T-helper 17 cell (primary cell): ENCODE measurements around the gene FAM83C. TPM values are rescaled to one million over a fixed set of nuclear protein-coding genes. Genes with fewer than 3 reads are reported as not detected.

Experiments
- ATAC-seq: fragments of 150-1000 bp; cut with Tn5 transposase; 2 replicates; pipeline ENCODE4 v1.10.0; 2021; ENCODE audit warnings: mild to moderate bottlenecking, moderate library complexity
- DNase-seq, 3 donors: peaks; one replicate each; pipeline versions ENCODE4 v3.0.0 to v3.0.0-alpha.2; 2020 to 2021
- H3K9me3 ChIP-seq: one replicate; pipeline ENCODE4 v1.7.0; 2013; ENCODE audit warnings: low read length, mild to moderate bottlenecking; ENCODE audit not compliant: control insufficient read depth, poor library complexity, severe bottlenecking
- H3K27ac Mint-ChIP-seq: one replicate; pipeline ENCODE4 v1.8.0; 2022; ENCODE audit warnings: mild to moderate bottlenecking, moderate library complexity, mixed read lengths
- H3K27me3 Mint-ChIP-seq: one replicate; pipeline ENCODE4 v1.8.0; 2022; ENCODE audit warnings: mixed read lengths
- H3K36me3 Mint-ChIP-seq: one replicate; pipeline ENCODE4 v1.8.0; 2022; ENCODE audit warnings: low read depth, mixed read lengths
- H3K4me1 Mint-ChIP-seq: one replicate; pipeline ENCODE4 v1.8.0; 2022; ENCODE audit warnings: mild to moderate bottlenecking, mixed read lengths
- H3K4me3 Mint-ChIP-seq: one replicate; pipeline ENCODE4 v1.8.0; 2022; ENCODE audit warnings: mild to moderate bottlenecking, moderate library complexity, mixed read lengths
- total RNA-seq, 4 donors: library from RNA in 2 of 4; stranded (reverse) in 2 of 4; gene quantifications; one replicate each; pipeline ENCODE4 v1.2.3 and lab custom pipeline; 2022 to 2026

Gene FAM83C
- not detected for total RNA-seq
- 0 to 0.23 reads per million in 2 donors for total RNA-seq (lab: John Stamatoyannopoulos, UW)

- H3K27me3 Mint-ChIP-seq = peaks cover 32% of the 10 kb centered on the region
- H3K4me1 Mint-ChIP-seq = peaks cover 2% of the 10 kb centered on the region
- no peak for DNase-seq
- H3K36me3 Mint-ChIP-seq = no peaks in the 10 kb centered on the region
- H3K4me3 Mint-ChIP-seq = no peak within 1 kb of the TSS
- H3K27ac Mint-ChIP-seq = no peak within 1 kb of the TSS
- ATAC-seq = no peak
- H3K9me3 ChIP-seq = no peaks in the 10 kb centered on the region
Measured at GRCh38 chr20:35291654-35292503, at the start of gene FAM83C. Gene FAM83C, minus strand, starts transcription at chr20:35292425. Its CDS starts 121 bp downstream, at chr20:35292304.

GRCh38 chr20:35341366-35342028, 49.3 kb upstream of the FAM83C start:
- peaks cover 9% of the 10 kb centered on the region for H3K4me1 Mint-ChIP-seq
- no peak overlapping the region for H3K4me3 Mint-ChIP-seq
- no peak for DNase-seq
- no peak overlapping the region for H3K27ac Mint-ChIP-seq
- H3K27me3 Mint-ChIP-seq = no peaks in the 10 kb centered on the region
- ATAC-seq = no peak
- H3K36me3 Mint-ChIP-seq = peaks cover 7% of the 10 kb centered on the region
- no peaks in the 10 kb centered on the region for H3K9me3 ChIP-seq

- Mint-ChIP-seq H3K27ac (no peak overlapping the region), H3K27me3 (no peaks in the 10 kb centered on the region), H3K4me1 (peaks cover 9% of the 10 kb centered on the region), H3K4me3 (no peak overlapping the region), H3K36me3 (peaks cover 7% of the 10 kb centered on the region)
- ATAC-seq = no peak
- H3K9me3 ChIP-seq = no peaks in the 10 kb centered on the region
- no peak for DNase-seq
Measured at GRCh38 chr20:35340436-35340835, 48.2 kb upstream of the FAM83C start.

GRCh38 chr20:35339636-35340035, 47.4 kb upstream of the FAM83C start:
- peaks cover 9% of the 10 kb centered on the region for H3K4me1 Mint-ChIP-seq
- H3K27me3 Mint-ChIP-seq = no peaks in the 10 kb centered on the region
- H3K27ac Mint-ChIP-seq = no peak overlapping the region
- no peak overlapping the region for H3K4me3 Mint-ChIP-seq
- DNase-seq (no peak), ATAC-seq (no peak)
- no peaks in the 10 kb centered on the region for H3K9me3 ChIP-seq
- peaks cover 7% of the 10 kb centered on the region for H3K36me3 Mint-ChIP-seq

- Mint-ChIP-seq H3K27me3 (no peaks in the 10 kb centered on the region), H3K27ac (no peak overlapping the region), H3K4me3 (no peak overlapping the region), H3K36me3 (peaks cover 7% of the 10 kb centered on the region), H3K4me1 (peaks cover 9% of the 10 kb centered on the region)
- DNase-seq (no peak), ATAC-seq (no peak)
- no peaks in the 10 kb centered on the region for H3K9me3 ChIP-seq
Measured at GRCh38 chr20:35339007-35339406, 46.8 kb upstream of the FAM83C start.

- DNase-seq (no peak), ATAC-seq (no peak)
- no peaks in the 10 kb centered on the region for H3K9me3 ChIP-seq
- peak overlapping the region; percentile 32 for H3K27ac Mint-ChIP-seq
- H3K27me3 Mint-ChIP-seq = no peaks in the 10 kb centered on the region
- H3K36me3 Mint-ChIP-seq = peaks cover 2% of the 10 kb centered on the region
- H3K4me1 Mint-ChIP-seq = peaks cover 4% of the 10 kb centered on the region
- no peak overlapping the region for H3K4me3 Mint-ChIP-seq
Measured at GRCh38 chr20:35334311-35335101, 42.3 kb upstream of the FAM83C start.

GRCh38 chr20:35333606-35334005, 41.4 kb upstream of the FAM83C start:
- Mint-ChIP-seq H3K27ac (no peak overlapping the region), H3K4me3 (no peak overlapping the region), H3K4me1 (peaks cover 2% of the 10 kb centered on the region), H3K27me3 (no peaks in the 10 kb centered on the region), H3K36me3 (no peaks in the 10 kb centered on the region)
- H3K9me3 ChIP-seq = no peaks in the 10 kb centered on the region
- ATAC-seq (no peak), DNase-seq (no peak)

- DNase-seq = no peak
- Mint-ChIP-seq H3K4me3 (no peak overlapping the region), H3K36me3 (no peaks in the 10 kb centered on the region), H3K27ac (no peak overlapping the region), H3K27me3 (no peaks in the 10 kb centered on the region), H3K4me1 (peaks cover 2% of the 10 kb centered on the region)
- H3K9me3 ChIP-seq = no peaks in the 10 kb centered on the region
- no peak for ATAC-seq
Measured at GRCh38 chr20:35332540-35333200, 40.4 kb upstream of the FAM83C start.

- Mint-ChIP-seq H3K4me3 (no peak overlapping the region), H3K27ac (no peak overlapping the region), H3K36me3 (peaks cover 7% of the 10 kb centered on the region), H3K4me1 (peaks cover 6% of the 10 kb centered on the region), H3K27me3 (no peaks in the 10 kb centered on the region)
- peak; percentile 55 for ATAC-seq
- no peaks in the 10 kb centered on the region for H3K9me3 ChIP-seq
- no peak for DNase-seq
Measured at GRCh38 chr20:35329435-35330139, 37.4 kb upstream of the FAM83C start.

- Mint-ChIP-seq H3K27ac (no peak overlapping the region), H3K4me3 (no peak overlapping the region), H3K27me3 (no peaks in the 10 kb centered on the region), H3K4me1 (peaks cover 4% of the 10 kb centered on the region), H3K36me3 (peaks cover 7% of the 10 kb centered on the region)
- H3K9me3 ChIP-seq = no peaks in the 10 kb centered on the region
- DNase-seq (no peak), ATAC-seq (no peak)
Measured at GRCh38 chr20:35328689-35329088, 36.5 kb upstream of the FAM83C start.

GRCh38 chr20:35328095-35328685, 36.0 kb upstream of the FAM83C start:
- DNase-seq (no peak), ATAC-seq (no peak)
- H3K4me1 Mint-ChIP-seq = peaks cover 4% of the 10 kb centered on the region
- no peak overlapping the region for H3K27ac Mint-ChIP-seq
- H3K9me3 ChIP-seq = no peaks in the 10 kb centered on the region
- H3K36me3 Mint-ChIP-seq = peaks cover 7% of the 10 kb centered on the region
- no peak overlapping the region for H3K4me3 Mint-ChIP-seq
- H3K27me3 Mint-ChIP-seq = no peaks in the 10 kb centered on the region
